Endothelial cell of umbilical vein (primary cell): ENCODE results near the gene ITGA3.

ENCODE experiments used
- CTCF ChIP-seq, 2 donors: IDR thresholded peaks; 1 replicate in 1 of 2; 2 replicates in 1 of 2; pipeline ENCODE4 v1.5.1; 2011; ENCODE audit warnings: low read length in 2 of 2, mild to moderate bottlenecking in 2 of 2, moderate library complexity in 2 of 2, control low read depth in 1 of 2, inconsistent platforms in 1 of 2, low read depth in 1 of 2; ENCODE audit not compliant: insufficient read depth in 1 of 2; ENCODE audit errors: extremely low read depth in 1 of 2
- EZH2 ChIP-seq: IDR thresholded peaks from 2 replicates; pipeline ENCODE4 v1.6.1; 2012; ENCODE audit warnings: borderline replicate concordance, low read depth, mild to moderate bottlenecking, moderate library complexity, low read length, inconsistent platforms; ENCODE audit not compliant: severe bottlenecking
- MYC ChIP-seq: IDR thresholded peaks from one replicate; pipeline ENCODE4 v1.6.1; 2011; ENCODE audit warnings: mild to moderate bottlenecking, low read depth, low read length
- POLR2A ChIP-seq: IDR thresholded peaks from 2 replicates; pipeline ENCODE4 v1.6.1; 2012; ENCODE audit warnings: low read depth, mild to moderate bottlenecking, control low read depth, low read length
- POLR2AphosphoS5 ChIP-seq: IDR thresholded peaks from 2 replicates; pipeline ENCODE4 v1.6.1; 2012; ENCODE audit warnings: low read depth, mild to moderate bottlenecking, control low read depth, low read length, moderate library complexity; ENCODE audit not compliant: insufficient read depth
- TF ChIP-seq, protein P1 (sequence below): IDR thresholded peaks from 2 replicates; pipeline ENCODE4 v1.6.1; 2011; ENCODE audit not compliant: insufficient read depth, insufficient read length

DNA sequence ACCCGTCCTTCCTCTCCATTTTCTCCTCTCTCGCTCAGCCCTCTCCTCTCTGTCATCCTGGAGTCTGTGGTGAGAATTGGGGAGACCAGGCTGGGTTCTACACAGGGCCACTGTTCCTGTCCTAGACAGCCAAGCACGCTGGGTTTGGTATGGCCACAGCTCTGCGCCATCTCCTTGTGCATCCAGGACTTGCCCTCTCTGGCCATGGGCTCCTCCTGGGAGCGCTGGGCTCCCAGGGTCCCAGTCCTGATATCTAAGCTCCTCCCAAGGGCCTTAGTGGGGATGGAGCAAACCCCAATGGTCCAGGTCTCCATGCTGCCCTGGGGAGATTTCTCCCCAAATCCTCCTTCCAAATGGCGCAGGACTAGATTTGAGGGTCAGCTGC, 27.2 kb upstream of the ITGA3 start:
- TF ChIP-seq CTCF (IDR thresholded peaks at IDR 0.05; ENCODE audit: extremely low read depth in 1 of 2, insufficient read depth in 1 of 2, low read depth in 1 of 2, low read length in 2 of 2) (no peak), EZH2 (no peak), POLR2AphosphoS5 (no peak), POLR2A (no peak), MYC (no peak)
- TF ChIP-seq, protein P1, sequence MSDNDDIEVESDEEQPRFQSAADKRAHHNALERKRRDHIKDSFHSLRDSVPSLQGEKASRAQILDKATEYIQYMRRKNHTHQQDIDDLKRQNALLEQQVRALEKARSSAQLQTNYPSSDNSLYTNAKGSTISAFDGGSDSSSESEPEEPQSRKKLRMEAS, result no peak
